ENCODE results near the gene SHROOM3. TPM values are rescaled to one million over a fixed set of nuclear protein-coding genes. Genes with fewer than 3 reads are reported as not detected.
"Not testable (repeated sequence)": the region's sequence is repeated elsewhere in the genome, so short reads cannot be mapped to it uniquely, and the experiment has no call there.

Gene SHROOM3
- total RNA-seq, 1 donor from 2014 or later = 33.2 TPM

GRCh38 chr4:76592460-76592859 is 157.4 kb downstream of the SHROOM3 start:
- no peak for DNase-seq (ENCODE audit: low spot score)

DNA sequence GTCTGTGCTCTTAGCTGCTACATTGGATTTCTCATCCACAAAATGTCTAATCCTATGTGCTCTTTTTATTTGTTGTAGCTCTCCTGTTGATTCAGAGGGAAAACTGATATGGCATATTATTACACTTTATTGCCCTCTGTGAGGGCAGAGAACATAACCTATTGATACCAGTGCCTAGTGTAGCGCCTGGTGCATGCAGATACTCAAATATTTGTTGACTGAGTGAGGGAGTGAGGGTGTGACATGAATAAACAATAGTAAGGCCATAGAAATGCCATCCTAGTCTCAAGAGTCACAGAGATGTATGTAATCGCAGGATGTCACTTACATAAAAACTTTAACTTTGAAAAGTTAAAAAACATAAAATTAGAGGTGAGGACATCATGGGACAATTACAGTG is 159.1 kb downstream of the SHROOM3 start:
- DNase-seq (ENCODE audit: low spot score) = no peak

- no peak for DNase-seq (ENCODE audit: low spot score)
Observed at GRCh38 chr4:76595435-76595834, 160.4 kb downstream of the SHROOM3 start.

GRCh38 chr4:76596713-76597112 is 161.7 kb downstream of the SHROOM3 start:
- no peak for DNase-seq (ENCODE audit: low spot score)

DNA sequence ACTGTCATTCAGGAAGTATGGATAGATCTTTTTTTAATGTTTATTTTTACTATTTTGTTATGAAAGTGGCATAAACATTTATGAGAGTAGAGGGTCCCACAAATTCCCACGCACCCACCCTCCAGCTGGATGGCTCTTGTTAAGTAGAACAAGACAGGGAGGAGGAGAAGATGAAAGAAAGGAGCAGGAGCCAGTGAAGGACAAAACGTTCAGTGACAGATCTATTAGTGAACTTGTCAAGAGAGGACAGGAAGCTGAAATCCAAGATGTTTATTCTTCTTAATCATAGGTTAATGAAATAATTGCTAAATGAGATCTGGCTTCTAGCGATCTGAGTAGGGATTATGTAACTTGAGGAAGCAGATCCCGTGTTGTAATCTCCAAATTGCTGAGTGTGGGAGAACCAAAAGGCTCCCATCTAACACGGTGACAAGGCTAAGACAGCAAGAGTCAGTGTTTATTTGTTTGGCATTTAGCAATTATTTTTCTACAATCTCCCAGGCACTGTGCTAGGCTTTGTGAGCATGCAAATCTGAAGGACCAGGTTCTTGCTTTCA is 162.5 kb downstream of the SHROOM3 start:
- no peak for DNase-seq (ENCODE audit: low spot score)

- DNase-seq (ENCODE audit: low spot score) = no peak
Observed at GRCh38 chr4:76600447-76600846, 165.4 kb downstream of the SHROOM3 start.

DNA sequence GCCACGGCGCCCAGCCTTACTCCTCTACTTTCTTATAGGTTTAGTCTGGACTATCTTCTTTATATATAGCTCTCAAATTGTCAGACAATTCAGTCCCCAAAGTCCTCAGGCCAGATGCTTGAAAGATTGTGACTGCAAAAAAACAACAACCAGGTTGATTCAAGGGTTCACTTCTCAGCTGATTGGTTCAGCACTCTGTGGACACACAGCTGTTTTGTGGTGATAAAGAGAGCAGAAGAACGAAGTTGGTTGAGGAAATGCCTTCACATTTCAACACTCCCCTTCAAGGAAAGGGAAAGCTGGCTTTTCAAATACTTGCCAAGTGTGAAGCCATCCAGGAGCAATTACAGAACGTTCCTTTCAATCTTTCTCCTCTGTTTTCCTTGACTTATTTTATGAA is 166.8 kb downstream of the SHROOM3 start:
- DNase-seq (ENCODE audit: low spot score) = peak; percentile 50

DNA sequence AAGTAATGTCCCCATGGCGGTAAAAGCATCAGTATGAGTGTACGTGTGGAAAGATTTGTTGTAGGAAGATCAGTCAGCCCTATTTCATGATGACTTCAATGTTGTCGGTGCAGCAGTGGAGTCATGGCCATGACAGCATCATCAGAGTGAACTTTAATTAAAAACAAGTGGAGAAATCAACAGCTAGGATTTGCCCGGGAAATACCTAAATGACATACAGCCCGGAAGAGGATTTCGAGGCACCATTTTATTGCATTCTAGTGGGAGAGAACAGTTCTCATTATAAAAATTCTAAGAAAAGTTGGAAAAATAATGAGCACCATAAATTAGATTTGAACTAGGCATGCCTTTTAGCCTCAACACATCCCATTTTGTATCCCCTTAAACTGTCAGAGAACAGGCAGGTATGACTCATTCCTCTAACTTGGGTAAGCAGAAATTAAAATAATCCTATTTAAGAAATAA is 170.1 kb downstream of the SHROOM3 start:
- DNase-seq (ENCODE audit: low spot score) = no peak

GRCh38 chr4:76606645-76607265 is 171.7 kb downstream of the SHROOM3 start:
- peak; percentile 64 for DNase-seq (ENCODE audit: low spot score)

- DNase-seq (ENCODE audit: low spot score) = no peak
Observed at GRCh38 chr4:76607266-76607799, 172.3 kb downstream of the SHROOM3 start.

GRCh38 chr4:76607846-76608245 is 172.8 kb downstream of the SHROOM3 start:
- DNase-seq (ENCODE audit: low spot score) = no peak

DNA sequence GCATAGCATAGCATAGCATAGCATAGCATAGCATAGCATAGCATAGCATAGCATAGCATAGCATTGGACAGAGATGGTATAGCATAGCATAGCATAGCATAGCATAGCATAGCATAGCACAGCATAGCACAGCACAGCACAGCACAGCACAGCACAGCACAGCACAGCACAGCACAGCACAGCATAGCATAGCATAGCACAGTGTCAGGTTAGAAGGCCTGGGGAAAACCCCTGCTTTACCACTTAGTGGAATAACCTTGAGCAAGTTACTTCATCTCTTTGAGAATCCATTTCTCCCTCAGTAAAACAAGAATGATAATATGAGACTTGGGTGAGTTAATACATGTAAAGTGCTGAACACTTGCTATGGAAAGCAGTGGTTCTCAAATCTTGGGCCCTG is 173.5 kb downstream of the SHROOM3 start:
- not testable (repeated sequence) for DNase-seq (ENCODE audit: low spot score)

DNA sequence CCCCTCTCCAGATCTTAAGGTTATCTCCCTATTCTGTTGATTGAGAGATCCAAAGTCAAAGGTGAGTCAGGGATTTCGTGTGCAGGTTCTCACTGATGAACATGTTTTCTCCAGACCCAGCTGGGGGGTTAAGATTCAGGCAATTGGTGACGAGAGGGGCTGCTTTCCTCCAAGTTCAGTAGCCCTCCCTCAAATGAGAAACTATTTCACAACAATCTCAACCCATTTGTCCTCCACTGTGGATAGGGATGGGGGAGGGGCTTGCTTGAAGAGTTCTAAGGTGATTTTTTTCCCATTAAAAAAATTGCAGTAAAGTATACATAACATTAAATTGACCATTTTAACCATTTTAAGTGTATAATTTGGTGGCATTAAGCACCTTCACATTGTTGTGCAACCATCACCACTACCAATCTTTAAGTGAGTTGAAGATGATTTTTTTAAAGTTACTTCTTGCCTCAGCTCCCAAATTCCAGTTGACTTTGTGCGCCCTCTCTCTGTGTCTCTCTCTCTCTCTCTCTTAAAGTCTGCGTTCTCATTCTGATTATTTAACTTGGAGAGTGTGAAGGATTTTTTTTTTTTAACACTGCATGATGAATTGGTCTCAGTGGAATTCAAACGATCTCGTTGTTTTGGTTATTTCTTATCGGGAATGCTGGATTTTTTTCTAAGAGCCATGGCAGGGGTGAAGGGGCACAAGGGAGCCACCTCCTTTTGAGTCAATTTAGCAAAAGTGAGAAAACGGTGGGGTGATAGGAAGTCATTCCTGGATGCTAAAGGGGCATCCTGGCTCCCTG is 175.9 kb downstream of the SHROOM3 start:
- no peak for DNase-seq (ENCODE audit: low spot score)

DNA sequence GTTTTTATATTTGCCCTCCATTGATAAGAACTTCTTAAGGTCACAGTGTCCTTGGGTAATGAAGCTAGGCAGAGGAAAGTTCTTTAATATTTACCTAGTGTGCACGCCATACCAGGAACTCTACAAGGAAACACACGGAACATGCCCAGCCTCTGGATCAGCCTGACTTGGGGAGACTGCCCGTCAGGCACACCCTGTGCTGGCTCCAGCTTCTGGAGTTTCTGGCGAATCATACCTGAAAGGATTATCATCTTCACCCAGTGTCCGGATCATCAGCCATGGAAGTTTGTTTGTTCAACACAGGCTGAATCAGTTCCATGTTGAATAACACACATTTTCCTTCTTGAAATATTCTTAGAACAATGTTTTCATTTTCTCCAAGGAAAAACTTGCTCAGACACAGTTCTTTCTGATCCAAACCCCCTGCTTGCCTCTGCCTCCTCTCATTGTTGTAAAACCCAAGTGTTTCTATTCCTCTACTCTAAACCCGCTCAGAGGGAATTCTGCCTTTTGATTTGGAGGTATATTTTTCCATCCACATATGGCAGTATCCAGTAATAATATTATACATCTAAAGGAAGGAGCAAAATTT is 176.7 kb downstream of the SHROOM3 start:
- DNase-seq (ENCODE audit: low spot score) = no peak

DNA sequence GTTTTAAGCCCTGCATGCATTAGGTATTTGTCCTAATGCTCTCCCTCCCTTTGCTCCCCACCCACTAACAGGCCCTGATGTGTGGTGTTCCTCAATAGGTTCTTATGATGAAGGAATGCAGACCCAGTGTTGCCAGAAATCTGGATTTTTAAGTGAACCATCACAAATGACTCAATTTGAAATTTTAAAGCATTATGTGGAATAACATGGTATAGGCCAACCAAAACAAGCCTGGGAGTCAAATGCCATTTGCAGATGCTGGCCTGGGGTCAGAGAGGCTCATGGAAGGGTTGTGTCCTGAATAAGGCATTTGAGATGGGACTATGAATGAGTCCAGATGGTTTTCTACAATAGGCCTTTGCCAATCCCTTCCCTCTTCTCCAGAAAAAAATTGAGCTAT is 179.6 kb downstream of the SHROOM3 start:
- DNase-seq (ENCODE audit: low spot score) = no peak

GRCh38 chr4:76615999-76616398 is 181.0 kb downstream of the SHROOM3 start:
- DNase-seq (ENCODE audit: low spot score) = no peak

- no peak for DNase-seq (ENCODE audit: low spot score)
Observed at GRCh38 chr4:76616526-76616925, 181.5 kb downstream of the SHROOM3 start.

DNA sequence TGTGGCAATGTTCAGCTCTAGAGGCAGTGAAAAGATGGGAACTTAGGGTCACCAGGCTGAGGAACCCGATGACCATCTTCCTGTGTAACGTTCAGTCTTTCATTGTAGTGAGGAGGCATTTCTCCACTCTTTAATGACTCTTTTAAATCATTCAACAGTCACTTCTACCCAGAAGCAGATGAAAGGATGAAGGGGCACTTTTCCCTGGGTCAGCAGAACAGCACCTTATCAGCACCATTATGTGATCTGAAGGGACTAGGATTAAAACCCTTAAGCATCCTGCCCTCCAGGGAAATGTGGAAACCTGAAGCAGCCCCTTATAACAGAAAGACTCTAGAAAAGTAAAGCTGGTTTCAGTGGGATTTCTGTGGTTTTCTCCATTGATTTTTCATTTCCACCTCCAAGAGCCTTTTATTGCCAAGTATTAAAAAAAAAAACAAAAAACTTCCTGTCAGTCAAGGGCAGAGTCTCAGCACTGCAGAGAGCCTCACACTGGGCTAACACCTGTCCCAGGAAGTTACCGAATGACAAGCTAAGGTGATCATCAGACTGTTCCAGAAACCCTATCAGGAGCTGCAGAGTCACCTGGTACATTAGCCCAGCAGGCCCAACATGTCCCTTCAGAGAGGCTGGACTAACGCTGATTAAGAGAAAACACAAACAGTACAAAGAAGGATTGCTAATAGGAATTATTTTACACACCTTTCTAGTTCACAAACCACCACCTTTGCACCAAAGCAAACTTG is 185.9 kb downstream of the SHROOM3 start:
- DNase-seq (ENCODE audit: low spot score) = no peak

DNA sequence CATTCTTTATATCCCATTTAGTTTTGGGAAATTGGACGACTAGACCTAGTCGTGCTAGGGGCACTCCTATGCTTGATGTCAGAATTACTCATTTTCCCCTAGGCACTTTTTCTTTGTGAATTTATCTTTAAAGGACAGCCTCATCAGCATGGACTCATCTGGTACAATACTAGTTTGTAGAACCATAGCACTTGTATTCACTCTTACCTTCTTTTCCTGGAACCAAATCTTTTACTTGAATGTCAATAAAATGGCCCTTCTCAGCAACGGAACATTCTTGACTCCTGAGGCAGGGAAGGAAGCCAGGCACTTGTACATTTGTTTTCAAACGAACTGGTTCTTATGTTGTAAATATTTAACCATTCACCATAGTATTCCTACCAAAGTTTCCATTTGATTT is 187.1 kb downstream of the SHROOM3 start:
- no peak for DNase-seq (ENCODE audit: low spot score)

DNA sequence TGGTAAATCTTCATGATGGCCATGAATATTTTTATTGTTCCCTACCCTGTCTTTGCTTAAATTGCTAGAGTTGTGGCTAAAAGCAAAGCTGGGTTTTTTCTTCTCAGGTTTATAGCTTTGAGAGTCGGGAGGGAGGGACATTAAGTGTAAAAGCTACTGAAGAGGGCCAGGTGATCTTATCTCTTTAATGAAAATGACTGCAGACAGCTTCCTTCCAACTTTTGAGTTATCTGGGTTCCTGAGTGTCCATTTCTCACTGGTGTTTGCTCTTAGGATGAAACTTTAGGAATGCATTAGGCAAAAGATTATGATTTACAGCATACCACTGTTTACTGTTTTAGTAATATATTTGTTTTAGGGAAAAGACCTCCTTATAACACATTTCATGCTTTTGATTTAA is 187.7 kb downstream of the SHROOM3 start:
- no peak for DNase-seq (ENCODE audit: low spot score)

GRCh38 chr4:76623217-76624045 is 188.4 kb downstream of the SHROOM3 start:
- DNase-seq (ENCODE audit: low spot score) = peak; percentile 79
